Measurements from ENCODE around the gene GNAO1.

- TF ChIP-seq SP1 (IDR thresholded peaks at IDR 0.05): no peak
- TF ChIP-seq FOXM1 (IDR thresholded peaks at IDR 0.05; ENCODE audit: borderline replicate concordance): no peak
- TF ChIP-seq FOXK2 (IDR thresholded peaks at IDR 0.05): no peak
- TF ChIP-seq BHLHE40 (IDR thresholded peaks at IDR 0.05; ENCODE audit: borderline replicate concordance): no peak
- TF ChIP-seq NFRKB (IDR thresholded peaks at IDR 0.05): no peak
- TF ChIP-seq SUZ12 (IDR thresholded peaks at IDR 0.05): no peak
- TF ChIP-seq TARDBP (IDR thresholded peaks at IDR 0.05): no peak
Measured at GRCh38 chr16:56203052-56203451, 11.8 kb downstream of the GNAO1 start.
